A549 treated with AZD9567 at 1 μM for 4 hours (cell line): ENCODE results near the gene BORCS5. TPM values are rescaled to one million over a fixed set of nuclear protein-coding genes. Genes with fewer than 3 reads are reported as not detected.

Experiments used
- total RNA-seq: library from RNA; stranded (reverse); fragments of 200-300 nt; extraction: Qiagen RNA extraction; gene quantifications from 5 replicates; pipeline ENCODE4 v1.2.3, GENCODE V29; 2022; ENCODE audit not compliant: insufficient read depth

The BORCS5 gene
- total RNA-seq = 6.4 to 12.1 TPM (median 7.9 TPM) in 5 replicates

DNA sequence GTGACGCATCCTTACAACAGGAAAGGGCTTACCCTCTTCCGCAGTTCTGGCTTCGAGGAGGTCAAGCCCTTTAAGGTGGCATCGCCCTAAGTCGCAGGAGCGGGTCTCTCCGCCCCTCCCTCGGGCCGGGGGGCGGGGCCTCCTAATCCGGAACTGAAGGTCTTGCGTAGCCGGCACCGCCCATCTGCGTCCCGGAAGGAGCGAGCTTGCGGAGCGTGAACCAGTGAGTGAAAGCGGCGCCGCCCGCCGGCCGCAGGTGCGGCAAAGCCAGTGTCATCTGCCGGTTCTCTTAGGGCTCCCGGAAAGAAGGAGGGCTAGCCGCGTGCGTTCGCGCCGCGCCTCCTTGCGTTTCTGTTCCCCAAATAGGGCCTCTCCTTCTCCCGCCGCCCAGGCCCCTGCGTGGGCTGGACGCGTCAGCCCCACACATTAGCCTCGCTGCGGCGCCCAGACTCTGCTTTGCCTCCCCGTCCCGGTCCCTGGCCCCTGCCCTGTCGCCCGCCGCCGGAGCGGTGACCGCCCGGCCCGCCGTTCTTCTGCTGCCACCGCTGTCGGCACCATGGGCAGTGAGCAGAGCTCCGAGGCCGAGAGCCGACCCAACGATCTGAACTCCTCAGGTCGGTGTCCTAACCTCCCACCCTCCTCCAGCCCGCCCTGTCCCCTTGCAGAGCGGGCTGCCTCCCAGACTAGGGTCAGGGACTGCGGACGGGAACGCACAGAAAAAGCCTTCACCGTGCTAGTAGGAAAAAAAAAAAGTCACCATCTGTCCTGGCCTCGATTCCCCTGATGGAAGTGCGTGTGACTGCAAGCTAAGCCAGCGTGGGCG is at the start of gene BORCS5:
TSS of gene BORCS5 (plus strand) at position 183 of the 823 bp plus-strand sequence. CDS start at position 557, 374 bp downstream.

DNA sequence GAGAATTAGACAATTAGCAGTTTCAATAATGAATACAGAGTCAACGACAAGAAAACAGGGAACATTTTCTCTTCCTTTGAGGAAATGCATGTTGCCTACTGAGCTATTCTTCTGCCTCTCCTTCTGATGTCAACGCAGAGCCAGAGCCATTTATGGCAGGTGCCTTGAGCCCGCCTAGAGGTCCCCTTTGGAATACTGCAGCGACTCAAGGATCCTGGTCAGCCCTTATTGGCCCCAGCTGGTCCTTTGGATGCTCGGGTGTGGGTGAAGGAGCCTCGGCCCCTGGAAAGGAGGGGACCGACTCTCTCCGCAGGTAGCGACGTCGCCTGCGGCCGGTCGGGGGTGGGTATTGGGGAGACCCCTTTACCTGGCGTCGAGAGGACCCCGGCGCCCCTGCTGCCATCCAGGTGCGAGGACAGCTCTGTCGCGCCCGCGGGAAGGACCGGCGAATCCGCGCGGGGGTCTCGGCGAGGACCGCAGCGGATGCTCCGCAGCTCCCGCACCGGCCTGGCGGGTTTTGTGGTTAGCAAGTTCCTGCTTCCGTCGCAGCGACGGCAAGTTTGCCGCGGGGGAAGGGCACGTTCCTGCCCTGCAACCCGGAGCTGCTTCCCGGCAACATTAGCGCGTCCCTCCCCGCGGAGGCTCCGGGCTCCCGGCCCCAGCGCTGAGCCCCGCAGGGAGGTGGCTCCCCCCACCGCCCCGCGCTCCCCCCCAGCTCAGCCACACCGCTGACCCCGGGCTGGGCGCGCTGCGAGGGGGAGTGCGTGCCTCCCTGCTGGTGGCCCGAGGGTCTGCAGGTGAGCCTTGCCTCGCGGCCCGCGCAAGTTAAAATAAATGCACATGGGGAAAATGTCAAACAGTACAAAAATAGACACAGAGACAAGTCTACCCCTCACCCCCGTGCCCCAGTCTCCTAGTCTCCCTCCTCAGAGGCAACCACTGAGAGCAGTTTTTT is 6.9 kb upstream of the BORCS5 start, which contains the start of gene MANSC1:
TSS of gene MANSC1 (minus strand) at position 532 of the 955 bp plus-strand sequence. CDS start 6,928 bp downstream, outside the sequence.

Other genes starting within 250 kb of the BORCS5 start
- 11.7 to 24.4 TPM (median 15.2 TPM) in 5 replicates for gene LRP6, start 90.0 kb upstream of the BORCS5 start, total RNA-seq
- gene MANSC1, start 6.8 kb upstream of the BORCS5 start, total RNA-seq = 1.3 to 3.8 TPM (median 2.9 TPM) in 5 replicates
- gene DUSP16, start 205.8 kb downstream of the BORCS5 start, total RNA-seq = 6.8 to 8.5 TPM (median 7.8 TPM) in 5 replicates